ENCODE data around the gene PTPN12.

- TF ChIP-seq EZH2 (IDR thresholded peaks at IDR 0.05; ENCODE audit: insufficient read depth, poor library complexity, severe bottlenecking) = no peak
- TF ChIP-seq EZH2phosphoT487 (IDR thresholded peaks at IDR 0.05; ENCODE audit: insufficient read depth, low read depth) = no peak
Measured at GRCh38 chr7:77548206-77548605, 11.1 kb downstream of the PTPN12 start.

All from GM23248 (cell line).